OCI-LY1 (cell line): ENCODE measurements around the gene CHIT1.

Experiments used
- H2AFZ ChIP-seq: fragments of 200-600 bp; sonication (generic), shearing (Covaris generic); 2 replicates; pipeline ENCODE4 v1.6.0; 2014; ENCODE audit warnings: antibody characterized with exemption, mild to moderate bottlenecking, low read length
- H3F3A ChIP-seq: fragments of 200-600 bp; sonication (generic), shearing (Covaris generic); 2 replicates; pipeline ENCODE4 v1.6.0; 2014; ENCODE audit warnings: mild to moderate bottlenecking, antibody characterized with exemption, low read length, moderate library complexity; ENCODE audit not compliant: insufficient read depth
- H3K27ac ChIP-seq: fragments of 200-600 bp; sonication (generic); 2 replicates; pipeline ENCODE4 v1.5.1; 2014; ENCODE audit warnings: low read length, mixed run types, mild to moderate bottlenecking, low read depth; ENCODE audit not compliant: poor library complexity, severe bottlenecking
- H3K27me3 ChIP-seq: fragments of 200-600 bp; sonication (generic); 2 replicates; pipeline ENCODE4 v1.6.0; 2014; ENCODE audit warnings: antibody characterized with exemption, mild to moderate bottlenecking, low read length, moderate library complexity; ENCODE audit not compliant: insufficient read depth
- H3K36me3 ChIP-seq: fragments of 200-600 bp; sonication (generic); 2 replicates; pipeline ENCODE4 v1.6.1; 2014; ENCODE audit warnings: mild to moderate bottlenecking, antibody characterized with exemption, low read length, moderate library complexity, mixed read lengths; ENCODE audit not compliant: insufficient read depth
- H3K4me1 ChIP-seq: fragments of 200-600 bp; sonication (generic); 2 replicates; pipeline ENCODE4 v1.5.1; 2014; ENCODE audit warnings: mild to moderate bottlenecking, low read length, moderate library complexity; ENCODE audit not compliant: insufficient read depth, severe bottlenecking
- H3K4me2 ChIP-seq: fragments of 200-600 bp; sonication (generic), shearing (Covaris generic); 2 replicates; pipeline ENCODE4 v1.6.1; 2014; ENCODE audit warnings: low read length
- H3K4me3 ChIP-seq: fragments of 200-600 bp; sonication (generic); 2 replicates; pipeline ENCODE4 v1.5.1; 2014; ENCODE audit warnings: low read length, low read depth, mild to moderate bottlenecking, mixed read lengths; ENCODE audit not compliant: poor library complexity, severe bottlenecking
- H3K79me2 ChIP-seq: fragments of 200-600 bp; shearing (Covaris generic); 2 replicates; pipeline ENCODE4 v1.6.1; 2016; ENCODE audit warnings: mixed run types, low read length, mixed read lengths; ENCODE audit not compliant: insufficient read depth
- H3K9ac ChIP-seq: fragments of 200-600 bp; sonication (generic), shearing (Covaris generic); 2 replicates; pipeline ENCODE4 v1.6.1; 2014; ENCODE audit warnings: mild to moderate bottlenecking, low read length, mixed read lengths
- H3K9me2 ChIP-seq: fragments of 200-600 bp; sonication (generic), shearing (Covaris generic); 2 replicates; pipeline ENCODE4 v1.6.1; 2014; ENCODE audit warnings: low read depth, mild to moderate bottlenecking, low read length, mixed read lengths
- H3K9me3 ChIP-seq: fragments of 200-600 bp; shearing (Covaris generic); 2 replicates; pipeline ENCODE4 v1.6.1; 2014; ENCODE audit warnings: low read length, mixed read lengths
- H4K20me1 ChIP-seq: fragments of 200-600 bp; sonication (generic), shearing (Covaris generic); 2 replicates; pipeline ENCODE4 v1.6.0; 2016; ENCODE audit warnings: mild to moderate bottlenecking, low read length; ENCODE audit not compliant: insufficient read depth
- CTCF ChIP-seq: fragments of 200-600 bp; sonication (generic), shearing (Covaris generic); IDR thresholded peaks from 2 replicates; pipeline ENCODE4 v1.5.1; 2017; ENCODE audit warnings: mild to moderate bottlenecking, antibody characterized with exemption, low read length, moderate library complexity, mixed read lengths
- EZH2 ChIP-seq: fragments of 200-600 bp; sonication (generic), shearing (Covaris generic); IDR thresholded peaks from 2 replicates; pipeline ENCODE4 v1.8.0; 2017; ENCODE audit warnings: borderline replicate concordance, mixed run types, mild to moderate bottlenecking, antibody characterized with exemption, low read length, moderate library complexity, mixed read lengths

CHIT1 gene

GRCh38 chr1:203252678-203253077 is 23.2 kb upstream of the CHIT1 start:
- no peak for TF ChIP-seq EZH2
- no peak for TF ChIP-seq CTCF
- Histone ChIP-seq H3K27ac (no peak overlapping the region), H4K20me1 (no peaks in the 10 kb centered on the region), H2AFZ (no peak overlapping the region), H3K9me2 (no peaks in the 10 kb centered on the region), H3K9ac (no peak overlapping the region), H3K27me3 (no peaks in the 10 kb centered on the region), H3K4me1 (no peaks in the 10 kb centered on the region), H3K36me3 (no peaks in the 10 kb centered on the region), H3F3A (no peaks in the 10 kb centered on the region), H3K4me3 (no peak overlapping the region), H3K4me2 (no peak overlapping the region), H3K9me3 (no peaks in the 10 kb centered on the region), H3K79me2 (no peaks in the 10 kb centered on the region)

- H3K9me2 ChIP-seq: no peaks in the 10 kb centered on the region
- no peaks in the 10 kb centered on the region for H4K20me1 ChIP-seq
- no peaks in the 10 kb centered on the region for H3K36me3 ChIP-seq
- no peak overlapping the region for H3K27ac ChIP-seq
- no peak overlapping the region for H3K9ac ChIP-seq
- H3K4me1 ChIP-seq: no peaks in the 10 kb centered on the region
- TF ChIP-seq EZH2 (no peak), CTCF (no peak)
- H3K9me3 ChIP-seq: no peaks in the 10 kb centered on the region
- H3K4me3 ChIP-seq: no peak overlapping the region
- no peaks in the 10 kb centered on the region for H3F3A ChIP-seq
- no peaks in the 10 kb centered on the region for H3K27me3 ChIP-seq
- no peaks in the 10 kb centered on the region for H3K79me2 ChIP-seq
- H3K4me2 ChIP-seq: no peak overlapping the region
- no peak overlapping the region for H2AFZ ChIP-seq
Measured at GRCh38 chr1:203251466-203251865, 22.0 kb upstream of the CHIT1 start.

- no peak overlapping the region for H3K4me3 ChIP-seq
- H3F3A ChIP-seq: no peaks in the 10 kb centered on the region
- no peaks in the 10 kb centered on the region for H3K36me3 ChIP-seq
- H4K20me1 ChIP-seq: no peaks in the 10 kb centered on the region
- TF ChIP-seq EZH2 (no peak), CTCF (no peak)
- no peak overlapping the region for H3K27ac ChIP-seq
- no peaks in the 10 kb centered on the region for H3K4me1 ChIP-seq
- H3K79me2 ChIP-seq: no peaks in the 10 kb centered on the region
- no peak overlapping the region for H3K4me2 ChIP-seq
- H2AFZ ChIP-seq: no peak overlapping the region
- H3K27me3 ChIP-seq: no peaks in the 10 kb centered on the region
- no peak overlapping the region for H3K9ac ChIP-seq
- H3K9me2 ChIP-seq: no peaks in the 10 kb centered on the region
- H3K9me3 ChIP-seq: no peaks in the 10 kb centered on the region
Measured at GRCh38 chr1:203250911-203251310, 21.4 kb upstream of the CHIT1 start.
